CD4-positive, alpha-beta T cell treated with Interleukin-1 beta for 1 hour (primary cell): ENCODE measurements around the gene LRRC56.

Experiments used
- DNase-seq, 2 donors: peaks; one replicate each; pipeline ENCODE4 v3.0.0-alpha.2; 2020 to 2022

LRRC56 gene

DNA sequence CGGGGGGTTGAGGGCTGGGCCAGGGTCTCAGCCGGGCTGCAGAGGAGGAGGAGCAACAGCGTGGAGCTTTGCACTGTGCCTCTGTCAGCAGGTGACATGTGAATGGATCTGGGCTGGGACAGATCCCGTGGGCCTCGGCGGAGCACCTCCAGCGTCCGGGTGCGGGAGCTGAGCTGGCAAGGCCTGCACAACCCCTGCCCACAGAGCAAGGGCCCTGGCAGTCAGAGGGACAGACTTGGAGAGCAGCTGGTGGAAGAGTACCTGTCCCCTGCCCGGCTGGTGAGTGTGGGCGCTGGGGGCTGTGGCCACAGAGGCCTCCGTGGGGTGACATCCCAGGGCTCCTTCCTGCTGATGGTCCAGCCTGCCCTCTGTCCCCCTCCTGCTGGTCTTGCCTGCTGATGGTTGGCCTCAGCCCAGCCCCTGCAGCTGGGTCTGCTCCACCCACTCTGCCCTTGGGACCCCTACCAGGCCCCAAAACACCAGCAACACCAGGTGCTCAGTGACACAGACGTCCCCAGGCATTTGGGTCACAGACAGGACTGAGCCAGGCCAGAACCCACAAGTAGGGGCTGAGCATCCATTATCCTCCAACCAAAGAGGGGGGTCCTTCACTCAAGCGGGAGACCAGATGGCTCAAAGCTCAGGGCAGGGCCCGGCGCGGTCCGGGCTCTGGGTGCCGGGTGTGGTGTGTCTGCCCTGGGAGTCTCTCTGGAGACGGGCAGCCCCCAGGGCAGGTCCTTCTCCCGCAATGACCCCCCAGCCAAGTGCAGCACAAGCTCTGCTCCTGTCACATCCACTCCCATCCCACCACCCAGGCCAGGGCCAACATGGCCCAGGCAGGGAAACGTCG, 3.5 kb downstream of the LRRC56 start:
- DNase-seq, result no peak

DNA sequence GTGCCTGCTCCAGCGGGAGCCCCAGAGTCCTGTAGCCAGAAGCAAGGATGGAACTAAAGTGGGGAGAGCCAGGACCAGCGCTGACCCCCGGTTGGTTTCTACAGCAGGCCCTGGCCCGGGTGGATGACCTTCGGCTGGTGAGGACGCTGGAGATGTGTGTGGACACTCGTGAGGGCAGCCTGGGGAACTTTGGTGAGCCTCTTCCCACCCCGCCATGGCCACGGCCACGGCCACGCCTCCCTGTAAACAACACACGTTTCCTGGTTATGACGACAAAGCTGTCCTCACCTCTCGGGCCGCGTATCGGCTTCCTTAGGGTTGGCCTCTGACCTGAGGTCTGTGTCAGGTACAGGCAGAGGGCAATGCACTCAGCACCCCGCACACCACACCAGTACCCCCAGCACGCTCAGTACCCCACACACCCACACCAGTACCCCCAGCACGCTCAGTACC, 4.1 kb downstream of the LRRC56 start:
- no peak for DNase-seq

DNA sequence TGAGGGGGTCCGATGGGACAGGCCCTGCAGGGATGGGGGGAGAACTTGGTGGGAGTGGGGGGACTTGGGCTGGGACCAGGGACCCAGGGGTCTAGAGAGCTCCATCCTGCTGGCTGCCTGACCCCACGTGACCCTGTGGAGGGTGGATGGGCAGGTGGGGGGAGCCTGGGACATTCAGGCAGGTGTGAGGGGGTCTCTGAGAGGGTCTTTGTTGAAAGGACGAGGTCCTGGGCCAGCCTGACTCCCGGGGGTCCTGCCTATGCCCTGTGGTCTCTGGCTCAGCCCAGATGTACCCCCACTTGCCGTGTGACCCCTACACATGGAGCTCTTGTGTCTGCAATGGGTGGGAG, 7.5 kb downstream of the LRRC56 start:
- DNase-seq, result no peak

DNA sequence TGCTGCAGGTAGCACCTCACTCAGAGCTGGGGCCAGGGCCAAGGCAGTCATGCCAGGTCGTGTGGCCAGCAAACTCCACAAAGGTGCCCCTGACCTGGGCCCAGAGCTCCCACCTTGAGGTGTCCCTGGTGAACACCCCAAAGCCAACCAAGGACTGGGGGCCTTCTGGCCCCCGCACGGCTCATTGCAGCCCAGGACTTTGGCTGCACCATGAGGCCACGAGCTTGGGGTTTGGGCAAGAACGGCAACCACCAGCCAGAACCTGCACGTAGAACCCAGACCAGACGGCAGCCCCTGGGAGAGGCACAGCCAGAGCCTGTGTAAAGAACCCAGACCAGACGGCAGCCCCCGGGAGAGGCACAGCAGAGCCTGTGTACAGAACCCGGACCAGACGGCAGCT, 7.8 kb downstream of the LRRC56 start:
- no peak for DNase-seq

DNA sequence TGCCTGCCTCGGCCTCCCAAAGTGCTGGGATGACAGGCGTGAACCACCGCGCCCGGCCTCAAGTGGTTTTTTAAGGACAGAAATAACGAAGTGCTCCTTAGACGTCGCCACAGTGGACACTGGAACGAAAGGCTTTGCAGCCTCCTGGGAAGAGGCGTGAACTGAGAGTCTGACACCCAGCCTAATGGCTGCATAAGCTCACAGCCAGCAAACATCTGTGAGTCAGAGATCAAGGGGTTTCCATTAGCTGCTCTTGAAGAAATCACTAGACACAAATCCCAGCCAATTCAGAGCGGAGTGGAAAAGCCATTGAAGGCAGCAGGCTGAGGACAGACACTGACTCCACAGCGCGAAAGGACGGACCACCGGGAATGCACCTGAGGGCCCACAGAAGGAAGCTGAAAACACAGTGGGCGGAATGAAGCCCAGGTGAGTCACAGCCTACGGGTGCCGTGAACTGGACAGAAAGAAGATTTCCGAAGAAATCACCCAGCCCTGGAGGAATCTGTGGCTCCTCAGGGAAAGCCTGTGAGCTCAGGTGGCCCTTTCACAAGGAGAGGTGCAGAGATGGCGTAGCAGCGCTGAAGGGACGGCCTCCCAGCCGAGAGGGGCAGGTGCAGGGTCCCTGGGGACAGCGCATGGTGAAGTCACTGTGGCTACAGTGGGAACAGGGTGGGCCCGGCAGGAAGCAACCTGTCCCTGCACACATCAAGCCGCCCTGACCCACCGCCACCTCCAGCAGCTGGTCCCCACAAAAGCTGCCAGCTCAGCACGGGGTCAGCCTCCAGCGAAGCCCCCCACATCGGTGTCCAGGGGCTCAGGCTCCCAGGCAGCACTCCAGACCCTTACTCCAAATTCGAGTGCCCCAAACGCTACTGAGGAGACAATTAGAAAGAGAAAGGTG, 11.6 kb downstream of the LRRC56 start:
- no peak for DNase-seq

DNA sequence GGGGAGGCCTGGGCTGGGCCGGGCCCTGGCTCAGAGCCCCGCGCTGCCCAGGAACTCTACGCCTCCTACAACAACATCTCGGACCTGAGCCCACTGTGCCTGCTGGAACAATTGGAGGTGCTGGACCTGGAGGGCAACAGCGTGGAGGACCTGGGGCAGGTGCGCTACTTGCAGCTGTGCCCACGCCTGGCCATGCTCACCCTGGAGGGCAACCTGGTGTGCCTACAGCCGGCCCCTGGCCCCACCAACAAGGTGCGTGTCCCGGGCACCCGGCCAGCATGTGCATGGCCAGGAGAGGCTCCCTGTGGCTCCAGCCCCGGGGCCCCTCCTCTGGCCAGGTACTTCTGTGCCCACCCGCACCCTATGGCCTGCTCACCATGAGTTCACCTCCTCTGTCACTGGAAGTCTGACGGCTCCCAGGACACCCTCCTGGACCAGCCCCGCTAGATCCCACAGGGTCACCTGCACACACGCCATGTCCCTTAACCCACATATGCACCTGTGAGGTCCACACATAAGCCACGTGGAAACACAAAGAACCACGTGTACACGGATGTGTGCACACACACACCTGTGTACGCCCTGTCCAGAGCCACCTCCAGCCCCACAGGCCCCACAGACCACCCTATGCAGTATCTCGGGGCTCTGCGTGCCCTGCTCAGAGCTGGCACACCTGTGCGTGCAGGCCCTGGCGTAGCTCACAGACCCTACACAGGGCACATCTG, 12.9 kb downstream of the LRRC56 start:
- no peak for DNase-seq

DNA sequence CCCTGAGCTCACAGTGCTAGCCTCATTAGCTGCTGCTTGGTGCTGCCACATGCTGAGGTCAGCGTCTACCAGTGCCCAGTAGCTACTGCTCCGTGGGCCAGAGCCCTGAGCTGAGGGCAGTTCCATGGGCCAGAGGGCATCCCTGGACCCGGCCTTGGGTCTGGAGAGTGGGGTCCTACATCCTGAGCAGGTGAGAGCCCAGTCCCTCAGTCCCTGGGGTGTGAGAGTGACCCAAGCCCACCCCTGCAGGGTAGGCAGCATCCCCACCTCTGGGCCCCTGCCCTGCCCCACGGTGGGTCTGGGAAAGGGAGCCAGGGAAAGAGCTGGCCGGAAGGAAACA, 13.4 kb downstream of the LRRC56 start:
- DNase-seq, result no peak

DNA sequence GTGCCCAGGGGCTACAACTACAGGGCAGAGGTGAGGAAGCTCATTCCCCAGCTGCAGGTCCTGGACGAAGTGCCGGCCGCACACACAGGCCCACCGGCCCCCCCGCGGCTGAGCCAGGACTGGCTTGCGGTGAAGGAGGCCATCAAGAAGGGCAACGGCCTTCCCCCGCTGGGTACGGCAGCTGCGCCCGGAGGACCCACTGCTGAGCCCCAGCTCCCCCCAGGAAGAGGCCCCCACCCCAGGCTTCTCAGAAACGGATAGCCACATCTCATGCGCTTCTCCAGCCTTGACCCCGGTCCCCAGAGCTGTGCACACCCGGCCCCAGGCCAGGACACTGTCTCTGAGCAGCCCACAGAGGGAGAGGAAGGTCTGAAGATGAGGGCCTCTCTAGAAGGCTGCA, 13.8 kb downstream of the LRRC56 start:
- no peak for DNase-seq

DNA sequence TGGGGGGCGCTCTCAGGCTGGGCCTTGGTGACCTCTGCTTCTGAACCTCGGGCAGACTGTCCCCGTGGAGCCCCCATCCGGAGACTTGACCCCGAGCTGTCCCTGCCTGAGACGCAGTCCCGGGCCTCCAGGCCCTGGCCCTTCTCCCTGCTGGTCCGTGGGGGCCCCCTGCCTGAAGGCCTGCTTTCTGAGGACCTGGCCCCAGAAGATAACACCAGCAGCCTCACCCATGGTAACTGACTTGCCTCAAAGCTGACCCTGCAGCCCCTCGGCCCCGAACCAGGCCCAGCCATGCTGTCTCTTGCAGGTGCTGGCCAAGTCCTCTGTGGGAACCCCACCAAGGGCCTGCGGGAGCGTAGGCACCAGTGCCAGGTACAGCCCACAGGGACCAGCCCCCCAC, 14.3 kb downstream of the LRRC56 start:
- DNase-seq, result no peak

DNA sequence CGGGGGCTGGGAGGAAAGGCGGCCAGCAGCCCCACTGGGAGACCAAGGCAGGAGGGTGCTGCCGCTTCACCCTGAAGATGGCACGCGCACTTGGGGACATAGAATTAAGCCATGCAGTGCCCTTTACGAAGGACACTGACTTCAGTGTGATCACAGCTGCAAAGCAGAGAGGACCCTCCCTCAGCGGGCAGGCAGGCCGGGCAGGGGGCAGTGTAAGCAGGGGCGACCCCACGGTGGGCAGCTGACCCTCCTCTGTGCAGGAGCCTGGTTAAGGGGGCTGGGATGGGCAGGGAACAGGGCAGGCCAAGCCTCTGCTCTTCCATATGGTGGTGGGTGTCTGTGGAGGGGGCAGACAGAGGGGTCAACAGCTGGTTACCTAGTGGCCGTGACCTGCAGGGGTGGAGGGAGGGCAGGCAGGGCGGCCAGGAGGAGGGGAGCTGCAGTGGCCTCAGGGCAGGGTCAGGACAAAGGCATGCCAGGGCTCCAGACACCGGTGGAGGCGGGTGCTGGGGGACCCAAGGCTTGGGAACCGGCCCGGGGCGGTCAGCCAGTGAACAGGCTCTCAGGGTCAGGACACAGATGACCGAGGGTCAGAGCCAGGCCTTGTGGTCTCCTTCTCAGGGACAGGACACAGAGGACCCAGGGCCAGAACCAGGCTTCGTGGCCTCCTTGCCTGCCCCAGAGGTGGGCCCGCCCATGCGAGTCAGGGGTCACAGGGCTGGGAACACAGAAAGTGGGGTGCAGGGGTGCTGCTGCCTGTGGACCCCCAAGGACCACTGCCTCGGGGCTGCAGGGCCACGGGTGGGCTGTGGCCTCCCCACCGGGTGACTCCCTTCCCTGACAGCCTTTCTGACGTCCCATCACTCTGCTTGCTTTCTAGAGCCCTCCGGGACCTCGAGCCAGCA, 16.0 kb downstream of the LRRC56 start:
- no peak for DNase-seq

DNA sequence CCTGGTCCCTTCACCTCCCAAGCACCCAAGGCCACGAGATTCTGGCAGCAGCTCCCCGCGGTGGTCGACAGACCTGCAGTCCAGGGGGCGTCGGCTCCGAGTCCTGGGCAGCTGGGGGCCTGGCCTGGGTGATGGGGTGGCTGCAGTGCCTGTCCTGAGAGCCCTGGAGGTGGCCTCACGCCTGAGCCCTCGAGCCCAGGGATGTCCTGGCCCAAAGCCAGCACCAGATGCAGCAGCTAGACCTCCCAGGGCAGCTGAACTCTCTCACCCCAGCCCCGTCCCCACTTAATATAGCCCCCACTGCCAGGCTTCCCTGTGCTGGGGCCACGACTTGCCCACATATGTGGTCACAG, 16.6 kb downstream of the LRRC56 start:
- DNase-seq, result no peak

DNA sequence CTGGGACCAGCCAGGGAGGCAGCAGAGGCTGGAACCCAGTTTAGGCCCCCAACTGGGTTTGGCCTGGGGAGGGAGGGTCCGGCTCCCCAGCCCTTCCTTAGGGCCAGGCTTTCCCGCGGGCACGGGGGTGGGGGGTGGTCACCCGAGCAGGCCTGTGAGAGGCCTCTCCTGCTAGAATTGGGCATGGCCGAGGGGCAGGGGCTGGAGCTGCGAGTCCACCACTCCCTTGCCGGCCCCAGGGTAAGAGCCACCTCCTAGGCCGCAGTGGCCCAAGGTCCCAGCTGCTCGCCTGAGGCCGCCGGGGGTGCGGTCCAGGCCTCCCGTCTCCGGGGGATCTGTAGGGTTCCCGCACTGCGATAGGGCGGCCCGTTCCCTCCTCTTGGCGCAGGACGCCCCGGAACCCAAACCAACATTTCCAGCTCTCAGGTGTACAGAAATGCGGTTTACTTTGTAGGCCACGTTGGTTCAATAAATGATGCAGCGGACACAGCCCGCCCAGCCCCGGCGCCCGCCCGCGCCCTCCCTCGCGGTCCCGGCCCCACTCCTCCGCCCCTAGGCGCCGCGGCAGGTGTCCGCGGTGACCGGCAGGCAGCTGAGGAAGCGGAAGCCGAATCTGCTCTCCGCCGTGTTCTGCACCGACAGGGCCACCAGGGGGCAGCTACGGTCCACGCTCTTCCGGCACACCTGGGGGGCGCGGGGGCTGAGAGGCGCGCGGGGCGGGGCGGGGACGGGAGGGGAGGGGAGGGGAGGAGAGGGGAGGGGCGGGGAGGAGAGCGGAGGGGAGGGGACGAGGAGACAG, 17.3 kb downstream of the LRRC56 start:
- peak; percentile 80 to 83 for DNase-seq

DNA sequence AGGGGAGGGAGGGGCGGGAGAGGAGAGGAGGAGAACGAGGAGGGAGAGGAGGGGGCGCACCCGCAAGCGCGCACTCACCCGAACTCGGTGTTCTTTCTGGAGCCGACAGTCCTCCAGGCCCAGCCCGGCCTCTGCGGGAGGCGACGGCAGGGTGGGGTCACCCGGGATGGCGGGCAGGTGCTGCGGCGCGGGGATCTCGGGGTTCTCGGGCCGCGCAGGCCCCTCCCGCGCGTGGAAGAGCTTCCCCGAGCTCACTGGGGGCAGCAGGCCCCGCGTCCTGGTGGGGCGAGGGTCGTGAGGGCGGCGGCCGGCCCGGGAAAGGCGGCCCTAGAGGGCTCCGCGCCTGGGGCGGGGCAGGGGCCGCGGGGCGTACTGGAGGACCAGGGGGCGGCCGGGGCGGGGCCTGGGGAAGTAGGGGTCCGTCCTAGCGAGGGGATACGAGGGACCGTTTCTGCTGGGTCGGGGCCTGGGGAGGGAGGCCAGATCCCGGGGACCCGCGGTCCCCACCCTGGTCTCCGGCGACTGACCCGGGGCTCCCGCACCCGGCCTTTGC, 18.0 kb downstream of the LRRC56 start:
- no peak for DNase-seq

DNA sequence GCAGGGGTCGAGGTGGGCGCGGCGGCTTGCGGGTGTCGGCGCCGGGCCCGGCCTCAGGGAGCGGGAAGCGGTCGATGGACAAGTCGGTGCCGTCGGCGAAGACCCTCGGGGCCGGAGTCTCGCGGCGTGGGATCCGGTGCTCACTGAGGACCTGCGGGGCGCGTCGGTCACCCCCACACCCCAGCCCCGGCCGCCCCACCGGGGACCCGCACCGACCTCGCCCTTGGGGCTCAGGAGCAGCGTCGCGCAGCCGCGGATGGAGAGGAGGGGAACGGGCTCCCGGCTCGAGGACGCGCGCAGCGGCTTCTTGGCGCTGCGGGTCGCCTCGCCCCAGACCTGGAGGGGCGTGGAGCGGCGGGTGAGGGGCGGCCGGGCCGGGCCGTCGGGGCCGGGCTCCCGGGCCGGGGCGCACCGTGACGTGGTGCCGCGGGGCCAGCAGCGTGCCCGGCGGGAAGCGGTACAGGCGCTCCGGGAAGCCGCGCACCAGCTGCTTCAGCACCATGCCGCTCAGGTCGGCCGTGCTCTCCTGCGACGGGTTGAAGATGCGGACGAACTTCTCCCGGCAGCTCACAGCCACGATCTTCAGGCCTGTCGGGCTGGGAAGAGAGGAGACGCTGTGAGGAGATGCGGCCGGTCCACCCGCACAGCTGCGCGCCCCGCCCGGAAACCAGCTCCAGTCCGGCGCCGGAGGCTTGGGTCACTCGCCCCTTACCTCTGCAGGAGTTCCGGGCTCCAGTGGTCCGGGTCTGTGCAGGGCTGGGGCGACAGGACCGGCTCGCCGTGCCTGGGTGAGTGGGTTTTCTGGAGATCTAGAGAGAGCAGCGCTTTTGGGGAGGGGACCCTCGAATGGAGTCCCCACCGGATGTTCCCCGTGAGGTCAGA, 18.7 kb downstream of the LRRC56 start:
- DNase-seq, result no peak

DNA sequence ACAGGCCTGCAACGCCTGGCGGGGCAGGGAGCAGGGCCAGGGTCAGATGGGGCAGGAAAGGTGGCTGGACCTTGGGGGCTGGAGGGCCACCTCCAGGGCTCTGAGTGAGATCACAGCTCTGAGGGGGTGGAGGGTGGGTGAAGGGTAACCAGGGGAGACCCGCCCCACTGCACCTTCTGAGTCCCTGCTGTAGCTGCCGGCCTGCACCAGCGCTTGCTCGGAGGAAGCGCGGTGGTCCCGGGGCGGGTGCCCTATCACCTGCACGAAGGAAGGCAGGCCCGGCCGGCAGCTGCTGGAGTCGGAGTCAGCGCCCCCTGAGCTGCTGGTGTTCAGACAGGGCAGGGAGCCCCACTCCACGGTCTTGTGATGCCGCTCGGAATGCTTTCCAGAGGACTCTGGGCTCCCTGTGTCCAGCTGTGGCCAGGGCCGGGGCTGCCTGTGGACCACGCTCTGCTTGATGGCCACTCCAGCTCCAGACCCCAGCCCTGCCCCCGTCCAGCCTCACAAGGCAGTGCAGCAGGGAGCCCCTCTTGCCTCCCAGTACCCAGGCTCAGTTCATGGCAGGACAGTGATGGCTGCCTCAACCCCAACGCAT, 19.4 kb downstream of the LRRC56 start:
- DNase-seq, result no peak

DNA sequence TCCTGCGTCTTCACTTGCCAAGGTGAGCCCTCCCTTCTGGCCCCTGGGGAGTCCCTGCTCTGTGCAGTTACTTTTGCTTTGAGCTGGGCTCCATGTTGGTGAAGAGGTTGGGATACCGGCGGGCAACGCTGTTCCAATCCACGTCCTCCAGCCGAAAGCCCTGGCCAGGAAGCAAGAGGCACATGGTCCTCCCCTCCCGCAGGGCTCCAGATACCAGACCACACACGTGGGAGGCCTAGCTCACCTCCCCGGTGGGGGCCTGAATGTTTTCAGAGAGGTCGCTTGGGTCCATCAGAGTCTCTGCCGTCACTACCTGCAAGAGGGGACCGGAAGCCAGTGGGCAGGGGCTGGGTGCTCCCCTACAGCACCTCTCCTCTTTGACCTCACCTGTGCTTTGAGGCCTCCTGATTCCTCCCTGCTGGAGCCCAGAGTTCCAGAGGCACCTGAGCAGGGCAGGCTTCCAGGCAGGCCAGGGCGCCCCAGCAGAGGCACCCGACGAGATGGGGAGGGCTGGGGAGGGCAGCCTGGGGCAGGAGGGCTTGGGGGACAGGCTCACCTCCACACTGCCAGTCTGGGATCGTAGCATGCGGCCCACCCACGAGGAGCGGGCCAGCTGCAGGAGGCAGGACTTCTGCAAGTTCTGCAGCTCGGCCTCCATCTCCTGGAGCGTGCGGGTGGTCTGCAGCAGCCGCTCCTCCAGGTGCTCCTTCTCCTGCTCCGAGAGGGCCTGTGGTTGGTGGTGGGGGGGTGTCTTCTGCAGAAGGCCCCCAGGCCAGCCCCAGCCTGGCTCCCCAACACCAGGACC, 20.2 kb downstream of the LRRC56 start:
- DNase-seq, result no peak

DNA sequence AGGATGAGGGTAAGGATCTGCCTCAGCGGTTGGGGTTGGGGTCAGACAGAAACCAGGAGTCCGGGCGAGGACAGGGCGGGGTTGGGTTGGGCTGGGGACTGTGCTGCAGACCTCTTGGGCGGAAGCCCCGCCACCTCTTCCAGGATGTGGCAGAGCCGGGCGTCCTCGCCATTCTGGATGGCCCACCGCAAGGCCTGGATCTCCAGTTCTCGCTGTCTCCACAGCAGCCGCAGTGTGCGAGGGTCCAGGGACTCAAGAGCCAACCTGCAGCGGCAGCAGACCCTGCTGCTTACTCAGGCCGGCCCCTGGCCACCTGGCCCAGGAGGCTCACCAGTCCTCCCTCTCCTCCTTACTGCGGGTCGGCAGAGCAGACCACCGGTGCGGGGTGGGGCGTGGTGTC, 21.2 kb downstream of the LRRC56 start:
- no peak for DNase-seq

DNA sequence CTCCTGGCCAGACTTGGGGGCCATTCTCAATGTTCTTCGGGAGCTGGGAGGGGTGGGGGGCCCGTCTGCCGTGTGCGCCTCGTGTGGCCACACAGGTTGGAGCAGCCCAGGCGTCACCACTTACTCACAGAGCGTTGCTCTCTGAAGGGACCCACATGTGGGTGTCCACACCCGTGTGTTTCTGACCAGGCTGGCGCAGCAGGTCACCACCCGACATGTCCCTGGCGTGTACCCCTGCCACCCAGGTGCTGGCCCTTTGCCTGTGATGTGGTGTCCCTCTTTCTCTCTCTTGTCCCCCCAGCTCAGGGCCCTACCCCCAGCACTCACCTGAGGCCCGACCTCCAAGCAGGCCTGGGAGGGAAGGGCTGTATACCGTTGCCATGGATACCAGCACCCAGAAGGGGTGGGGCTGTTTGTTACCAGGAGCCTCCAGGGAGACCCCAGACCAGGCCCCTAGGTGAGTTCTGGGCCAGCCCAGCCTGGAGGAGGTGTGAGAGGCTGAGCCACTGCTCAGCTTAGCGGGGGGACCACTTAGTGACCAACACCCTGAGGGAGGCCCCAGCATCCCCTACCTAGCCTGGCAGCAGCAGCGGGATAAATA, 21.8 kb downstream of the LRRC56 start:
- no peak for DNase-seq
